ENCODE measurements around the gene ITPRIP. TPM values are rescaled to one million over a fixed set of nuclear protein-coding genes. Genes with fewer than 3 reads are reported as not detected.
A peak's percentile ranks its signal among the peaks of the same experiment; 100 is the strongest.

The ITPRIP gene
- total RNA-seq, 1 donor from 2014 or later: 13.8 TPM

DNA sequence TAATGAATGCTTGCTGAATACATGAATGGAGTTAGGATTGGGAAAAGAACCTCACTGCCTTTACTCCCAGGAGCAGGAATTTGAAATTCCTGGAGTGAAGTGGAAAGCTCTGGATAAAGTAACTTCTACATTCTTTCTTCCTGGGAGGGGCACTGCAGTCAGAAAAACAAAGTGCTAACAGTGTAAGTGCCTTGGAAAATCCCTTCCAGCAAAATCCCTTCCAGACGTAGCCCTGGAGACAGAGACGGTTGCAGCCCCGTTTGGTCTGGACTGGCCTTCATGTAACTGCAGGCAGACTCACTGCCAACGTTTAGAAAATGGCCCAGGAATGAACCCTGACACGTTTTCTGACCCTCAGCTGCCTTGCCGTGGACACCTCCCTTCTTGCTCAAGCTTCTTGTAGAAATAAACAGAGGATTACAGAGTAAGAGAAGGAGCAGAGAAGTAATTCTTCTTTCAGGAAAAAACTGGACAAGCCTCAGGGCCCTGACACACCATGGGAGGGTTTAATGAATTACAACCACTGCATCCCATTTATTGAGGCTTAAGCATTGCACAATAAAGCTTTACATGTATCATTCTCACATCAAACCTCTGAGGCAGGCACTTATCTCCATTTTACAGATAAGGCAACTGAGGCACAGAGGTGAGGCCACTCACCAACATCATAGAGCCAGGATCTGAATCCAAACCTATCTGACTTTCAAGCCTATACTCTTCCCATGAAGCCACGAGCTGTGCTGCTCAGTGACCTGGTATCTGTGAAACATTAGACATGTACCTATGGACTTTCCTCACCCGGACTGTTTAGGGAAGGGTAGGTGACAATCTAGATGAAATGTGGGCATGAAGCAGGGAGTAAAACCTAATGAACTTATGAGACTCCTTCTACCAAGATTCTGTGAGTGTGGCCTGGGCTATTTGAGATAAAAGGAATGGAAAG lies 7.8 kb downstream of the ITPRIP start:
- peak overlapping the region; percentile 2 for H3K4me3 ChIP-seq (ENCODE audit: low read depth, low read length)

DNA sequence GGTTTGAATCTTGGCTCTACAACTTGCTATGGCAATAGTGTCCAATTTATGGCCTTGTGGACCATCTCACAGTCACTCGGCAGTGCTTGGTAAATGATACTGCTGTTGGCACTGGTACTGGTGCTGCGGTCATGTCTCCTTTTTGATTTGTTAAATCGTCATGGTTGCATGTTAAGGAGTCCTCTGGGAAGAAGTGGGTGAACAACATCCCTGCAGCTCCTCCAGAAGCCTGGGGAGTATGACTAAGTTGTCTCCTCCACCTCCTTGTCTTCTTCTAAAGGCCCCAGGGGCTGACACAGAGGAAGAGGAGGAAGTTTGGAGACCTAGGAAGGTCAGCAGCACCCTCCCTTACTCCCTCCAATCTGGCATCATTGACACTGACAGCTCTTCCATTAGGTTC lies 8.5 kb downstream of the ITPRIP start:
- no peak overlapping the region for H3K4me3 ChIP-seq (ENCODE audit: low read depth, low read length)
- TF ChIP-seq, protein P1, sequence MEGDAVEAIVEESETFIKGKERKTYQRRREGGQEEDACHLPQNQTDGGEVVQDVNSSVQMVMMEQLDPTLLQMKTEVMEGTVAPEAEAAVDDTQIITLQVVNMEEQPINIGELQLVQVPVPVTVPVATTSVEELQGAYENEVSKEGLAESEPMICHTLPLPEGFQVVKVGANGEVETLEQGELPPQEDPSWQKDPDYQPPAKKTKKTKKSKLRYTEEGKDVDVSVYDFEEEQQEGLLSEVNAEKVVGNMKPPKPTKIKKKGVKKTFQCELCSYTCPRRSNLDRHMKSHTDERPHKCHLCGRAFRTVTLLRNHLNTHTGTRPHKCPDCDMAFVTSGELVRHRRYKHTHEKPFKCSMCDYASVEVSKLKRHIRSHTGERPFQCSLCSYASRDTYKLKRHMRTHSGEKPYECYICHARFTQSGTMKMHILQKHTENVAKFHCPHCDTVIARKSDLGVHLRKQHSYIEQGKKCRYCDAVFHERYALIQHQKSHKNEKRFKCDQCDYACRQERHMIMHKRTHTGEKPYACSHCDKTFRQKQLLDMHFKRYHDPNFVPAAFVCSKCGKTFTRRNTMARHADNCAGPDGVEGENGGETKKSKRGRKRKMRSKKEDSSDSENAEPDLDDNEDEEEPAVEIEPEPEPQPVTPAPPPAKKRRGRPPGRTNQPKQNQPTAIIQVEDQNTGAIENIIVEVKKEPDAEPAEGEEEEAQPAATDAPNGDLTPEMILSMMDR (conservative IDR thresholded peaks at IDR 0.05; ENCODE audit: low read depth, low read length): no peak
- no peak for DNase-seq (ENCODE audit: low read depth)

More for the DNA sequence above, 7.8 kb downstream of the ITPRIP start:
- peak; percentile 76 for DNase-seq (ENCODE audit: low read depth)
- TF ChIP-seq, protein P1 (conservative IDR thresholded peaks at IDR 0.05; ENCODE audit: low read depth, low read length): no peak

DNA sequence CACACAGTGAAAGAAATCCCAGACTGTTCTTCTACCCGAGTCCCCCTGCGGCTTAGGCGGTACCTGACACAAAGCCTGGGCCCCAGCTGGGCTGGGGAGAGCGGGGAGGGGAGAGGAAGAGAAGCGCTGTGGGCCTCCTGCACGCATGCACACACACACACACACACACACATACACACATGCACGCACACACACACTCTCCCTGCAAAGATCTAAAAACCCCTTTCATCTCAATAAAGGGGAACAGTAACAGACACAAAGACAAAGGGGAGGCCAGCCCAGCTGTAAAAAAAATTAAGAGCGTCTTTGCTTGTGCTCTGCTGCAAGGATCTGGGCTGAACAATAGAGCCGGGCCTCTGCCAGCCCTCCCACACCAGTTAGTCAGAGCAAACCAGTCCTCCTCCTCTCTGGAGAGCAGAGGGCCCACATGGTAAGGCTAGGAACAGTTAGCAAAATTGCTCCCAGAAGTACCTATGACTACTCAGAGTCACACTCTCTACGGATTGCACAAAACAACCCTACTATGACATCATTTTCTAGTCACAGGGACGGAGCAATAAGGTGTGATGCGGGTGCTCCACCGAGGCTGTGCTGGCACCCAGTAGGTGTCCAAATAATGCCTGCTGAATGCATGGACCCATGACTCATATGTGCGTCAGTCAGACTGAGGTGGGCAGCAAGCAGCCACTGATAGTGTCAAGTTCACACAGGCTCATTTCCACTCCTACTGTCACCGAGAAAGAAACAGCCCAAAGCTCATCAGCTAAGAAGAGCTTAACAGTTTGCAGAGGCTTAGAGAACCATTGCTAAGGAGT lies 9.2 kb downstream of the ITPRIP start:
- peak; percentile 54 for DNase-seq (ENCODE audit: low read depth)
- H3K4me3 ChIP-seq (ENCODE audit: low read depth, low read length): no peak overlapping the region
- TF ChIP-seq, protein P1 (conservative IDR thresholded peaks at IDR 0.05; ENCODE audit: low read depth, low read length): no peak

DNA sequence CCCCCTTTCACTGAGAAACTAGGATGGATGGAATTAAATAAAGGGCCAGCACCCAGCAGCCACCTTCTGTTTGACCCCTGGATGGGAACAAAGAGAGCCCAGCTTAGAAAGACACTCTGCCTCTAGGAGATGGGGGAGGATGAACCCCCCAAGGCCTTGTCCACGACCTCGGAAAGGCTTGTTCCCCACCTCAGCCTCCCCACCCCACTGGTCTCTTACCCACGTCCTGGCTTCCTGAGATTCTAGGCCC lies 9.7 kb downstream of the ITPRIP start:
- TF ChIP-seq, protein P1 (conservative IDR thresholded peaks at IDR 0.05; ENCODE audit: low read depth, low read length): no peak
- no peak overlapping the region for H3K4me3 ChIP-seq (ENCODE audit: low read depth, low read length)
- DNase-seq (ENCODE audit: low read depth): no peak

- no peak for DNase-seq (ENCODE audit: low read depth)
- no peak overlapping the region for H3K4me3 ChIP-seq (ENCODE audit: low read depth, low read length)
Measured at GRCh38 chr10:104327745-104328645, 10.3 kb downstream of the ITPRIP start.

More at GRCh38 chr10:104327745-104328645, 10.3 kb downstream of the ITPRIP start:
- TF ChIP-seq, protein P1 (conservative IDR thresholded peaks at IDR 0.05; ENCODE audit: low read depth, low read length): no peak

Data from epithelial cell of proximal tubule (primary cell).